ENCODE results near the gene NT5C3B.
A peak's percentile ranks its signal among the peaks of the same experiment; 100 is the strongest.
"Not testable (repeated sequence)": the region's sequence is repeated elsewhere in the genome, so short reads cannot be mapped to it uniquely, and the experiment has no call there.

The NT5C3B gene

GRCh38 chr17:41786227-41787020, 49.6 kb downstream of the NT5C3B start, which contains the start of gene JUP:
JUP (minus strand) TSS chr17:41786711; CDS start chr17:41771854, 14,857 bp downstream.
- FAIRE-seq, result peak; percentile 97

DNA sequence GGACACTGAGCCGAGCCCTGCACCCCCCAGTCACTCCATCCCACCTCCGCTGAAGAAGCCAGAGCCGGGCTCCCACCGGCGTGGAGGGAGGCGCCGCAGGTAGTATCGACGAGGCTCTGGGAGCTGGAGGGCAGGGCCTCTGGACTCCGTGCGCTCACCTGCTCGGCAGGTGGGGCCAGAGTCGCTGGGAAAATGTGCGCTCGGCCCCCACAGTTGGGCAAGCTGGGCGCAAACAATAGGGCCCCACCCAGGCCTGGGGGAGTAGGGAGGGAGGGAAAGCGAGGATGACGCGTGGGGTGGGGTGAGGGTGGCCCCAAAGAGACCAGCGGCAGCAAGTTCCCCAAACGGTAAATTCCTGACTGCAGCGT, 50.2 kb downstream of the NT5C3B start:
- FAIRE-seq (peak; percentile 36), DNase-seq (ENCODE audit: insufficient read length, low spot score) (no peak)

More at GRCh38 chr17:41786227-41787020, 49.6 kb downstream of the NT5C3B start, which contains the start of gene JUP:
- DNase-seq (ENCODE audit: insufficient read length, low spot score), result peak; percentile 100

DNA sequence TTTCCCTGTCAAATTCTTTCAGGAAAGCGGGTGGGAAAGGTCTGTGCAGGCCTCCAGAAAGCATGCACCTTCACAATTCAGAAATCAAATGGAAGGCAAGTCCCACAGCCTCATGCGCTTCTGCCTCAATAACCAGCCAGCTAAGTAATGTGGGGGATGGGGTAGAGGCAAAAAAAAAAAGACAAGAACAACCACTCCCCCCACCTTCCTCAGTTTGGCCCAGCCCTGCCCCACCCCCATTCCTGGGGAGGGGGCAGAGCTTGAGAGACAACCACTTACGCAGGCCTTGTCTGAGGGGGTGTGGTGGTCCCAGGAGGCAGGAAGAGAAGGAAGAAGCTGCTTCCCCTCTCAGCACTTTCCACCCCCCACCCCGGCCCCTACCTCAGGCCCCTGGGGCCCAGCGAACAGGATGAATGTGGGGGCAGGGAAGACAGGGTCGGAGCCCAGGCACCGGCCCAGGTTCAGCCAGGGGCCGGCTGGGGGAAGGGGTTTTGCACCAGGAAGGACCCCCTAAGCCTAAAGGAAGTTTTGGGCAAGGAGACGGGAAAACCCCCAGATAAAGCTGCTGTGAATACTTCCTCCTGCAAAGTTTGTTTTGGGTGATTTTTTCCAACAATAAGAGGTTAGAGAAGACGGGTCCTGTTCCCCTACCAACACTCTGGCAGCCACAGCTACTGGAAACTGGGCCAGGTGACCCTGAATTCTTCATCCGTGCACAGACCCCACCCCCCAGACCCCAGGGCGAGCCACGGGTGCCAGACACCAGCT, 50.8 kb downstream of the NT5C3B start:
- FAIRE-seq, result no peak

GRCh38 chr17:41784207-41784744, 51.8 kb downstream of the NT5C3B start:
- FAIRE-seq, result peak; percentile 58
- peak; percentile 68 for DNase-seq (ENCODE audit: insufficient read length, low spot score)

More for the DNA sequence above, 50.8 kb downstream of the NT5C3B start:
- DNase-seq (ENCODE audit: insufficient read length, low spot score), result no peak

DNA sequence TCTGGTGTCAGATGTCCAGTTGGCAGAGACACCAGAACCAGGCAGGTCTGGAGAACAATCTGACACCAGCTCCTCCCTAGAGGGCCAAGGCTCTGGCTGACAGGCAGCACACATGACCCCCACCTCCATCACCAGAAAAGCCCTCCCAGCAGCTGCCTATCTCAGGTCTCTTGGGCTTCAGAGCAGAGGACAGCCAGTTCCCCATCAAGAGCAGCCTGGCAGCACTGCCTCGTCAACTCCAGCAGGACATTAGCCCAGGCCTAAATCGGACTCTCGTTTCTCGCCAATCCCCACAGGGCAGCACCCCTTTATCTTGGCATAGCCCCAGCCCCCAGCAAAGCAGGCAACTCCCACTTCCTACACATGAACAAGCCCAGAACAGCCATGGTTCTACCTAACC, 53.9 kb downstream of the NT5C3B start:
- no peak for DNase-seq (ENCODE audit: insufficient read length, low spot score)
- no peak for FAIRE-seq

GRCh38 chr17:41781404-41782110, 54.5 kb downstream of the NT5C3B start:
- FAIRE-seq, result no peak

DNA sequence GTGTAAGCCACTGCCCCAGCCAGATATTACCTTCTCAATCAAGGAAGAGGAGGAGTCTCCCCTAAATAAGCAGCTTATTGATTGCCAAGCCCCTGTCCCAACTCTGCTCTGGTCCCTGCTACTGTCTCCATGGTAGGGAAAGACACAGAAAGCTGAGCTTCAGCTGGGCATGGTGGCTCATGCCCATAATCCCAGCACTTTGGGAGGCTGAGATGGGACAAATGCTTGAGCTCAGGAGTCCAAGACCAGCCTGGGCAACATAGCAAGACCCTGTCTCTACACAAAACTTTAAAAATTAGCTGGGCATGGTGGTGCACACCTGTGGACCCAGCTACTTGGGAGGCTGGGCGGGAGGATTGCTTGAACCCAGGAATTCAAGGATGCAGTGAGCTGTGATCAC, 56.1 kb downstream of the NT5C3B start:
- no peak for DNase-seq (ENCODE audit: insufficient read length, low spot score)
- no peak for FAIRE-seq

More at GRCh38 chr17:41781404-41782110, 54.5 kb downstream of the NT5C3B start:
- DNase-seq (ENCODE audit: insufficient read length, low spot score), result no peak

DNA sequence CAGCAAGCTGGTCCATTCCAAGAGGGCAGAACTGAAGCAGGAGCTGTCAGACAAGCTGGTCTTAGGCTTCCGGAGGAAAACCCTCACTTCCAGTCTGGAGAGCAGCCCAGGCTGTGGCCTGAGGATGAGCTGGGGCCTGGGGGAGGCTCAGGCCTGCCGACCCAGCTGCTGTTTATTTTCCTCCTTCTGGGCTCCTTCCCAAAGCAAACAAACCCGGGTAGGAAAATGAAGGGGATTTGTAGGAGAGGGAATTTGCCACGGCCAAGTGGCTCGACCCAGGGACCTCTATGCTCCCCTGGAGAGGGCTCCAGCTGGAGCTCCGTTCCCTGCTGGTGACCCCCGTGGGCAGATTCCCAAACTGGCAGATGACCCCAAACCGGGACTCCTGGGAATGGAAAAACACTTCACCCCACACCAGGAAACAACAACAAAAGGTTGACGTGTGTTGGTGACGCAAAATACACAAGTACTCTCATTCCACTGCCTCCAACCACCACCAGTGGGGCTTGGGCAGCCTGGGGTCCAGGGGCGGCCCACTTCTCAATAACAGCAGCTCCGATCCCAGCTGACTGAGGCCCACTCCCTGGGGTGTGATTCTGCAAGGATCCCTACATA, 58.4 kb downstream of the NT5C3B start:
- peak; percentile 86 for DNase-seq (ENCODE audit: insufficient read length, low spot score)
- FAIRE-seq, result peak; percentile 54

GRCh38 chr17:41777157-41777573, 58.9 kb downstream of the NT5C3B start:
- FAIRE-seq (peak; percentile 90), DNase-seq (ENCODE audit: insufficient read length, low spot score) (no peak)

GRCh38 chr17:41776262-41776900, 59.7 kb downstream of the NT5C3B start:
- DNase-seq (ENCODE audit: insufficient read length, low spot score); FAIRE-seq: not testable (repeated sequence)

DNA sequence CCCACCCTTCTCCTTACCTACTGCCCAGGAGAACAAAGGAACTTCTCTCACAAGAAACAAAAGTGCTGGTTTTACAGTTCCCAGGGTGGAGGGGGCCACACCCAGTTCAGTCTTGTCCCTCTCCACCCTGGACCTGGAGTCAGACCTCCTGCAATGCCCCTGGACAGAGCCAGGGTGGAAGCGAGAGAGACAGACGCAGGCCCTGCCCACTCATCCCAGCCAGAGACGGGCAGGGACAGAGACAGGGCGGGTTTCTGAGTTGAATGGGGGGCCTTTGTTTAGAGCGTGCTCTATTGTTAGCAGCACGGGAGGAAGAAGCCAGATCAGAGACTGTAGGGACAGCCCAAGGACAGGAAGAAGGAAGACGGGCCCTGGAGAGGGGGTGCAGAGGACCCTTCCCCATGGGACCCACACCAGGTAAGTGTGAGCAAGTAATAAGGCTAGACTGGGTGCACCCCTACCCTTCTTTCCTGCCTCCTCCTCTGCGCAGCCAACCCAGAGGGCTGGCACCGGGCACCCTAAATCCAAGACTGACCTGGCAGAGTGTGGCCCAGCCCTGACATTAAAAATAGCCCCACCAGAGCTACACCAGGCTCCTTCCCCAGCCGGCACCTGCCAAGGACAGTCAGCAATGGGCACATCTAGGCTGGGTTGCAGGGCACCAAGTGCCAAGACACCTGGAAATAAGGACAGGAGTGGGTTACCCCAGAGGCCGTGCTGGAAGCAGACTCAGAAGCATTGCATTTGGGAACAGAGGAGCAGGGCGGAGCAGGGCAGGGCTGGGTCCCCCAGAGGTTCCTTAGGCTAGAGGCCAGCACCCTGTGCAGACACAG, 60.4 kb downstream of the NT5C3B start:
- DNase-seq (ENCODE audit: insufficient read length, low spot score) (no peak), FAIRE-seq (no peak)
